Stimulated activated naive CD4-positive, alpha-beta T cell treated with Interleukin-2 at 50 U/mL for 16 hours (primary cell): ENCODE results near the gene TIE1.

Source experiments
- DNase-seq: peaks from one replicate; lab custom pipeline; 2025; lab: John Stamatoyannopoulos, UW

The TIE1 gene

DNA sequence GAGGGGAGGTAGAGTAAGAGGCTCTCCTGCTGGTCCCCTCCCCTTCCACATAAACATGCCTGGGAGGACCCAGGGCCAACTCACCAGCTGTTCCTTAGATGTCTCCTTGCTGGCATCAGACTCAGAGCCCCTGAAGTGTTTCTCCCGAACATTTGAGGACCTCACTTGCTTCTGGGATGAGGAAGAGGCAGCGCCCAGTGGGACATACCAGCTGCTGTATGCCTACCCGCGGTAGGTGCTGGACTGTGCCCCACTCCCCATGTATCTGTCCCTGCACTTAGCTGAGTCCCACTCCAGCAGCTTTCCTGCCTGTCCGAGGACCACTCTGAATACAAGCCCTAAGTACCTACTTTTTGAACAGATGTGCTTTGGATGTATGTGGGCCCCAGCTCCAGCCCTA, 37.2 kb downstream of the TIE1 start:
- no peak for DNase-seq

DNA sequence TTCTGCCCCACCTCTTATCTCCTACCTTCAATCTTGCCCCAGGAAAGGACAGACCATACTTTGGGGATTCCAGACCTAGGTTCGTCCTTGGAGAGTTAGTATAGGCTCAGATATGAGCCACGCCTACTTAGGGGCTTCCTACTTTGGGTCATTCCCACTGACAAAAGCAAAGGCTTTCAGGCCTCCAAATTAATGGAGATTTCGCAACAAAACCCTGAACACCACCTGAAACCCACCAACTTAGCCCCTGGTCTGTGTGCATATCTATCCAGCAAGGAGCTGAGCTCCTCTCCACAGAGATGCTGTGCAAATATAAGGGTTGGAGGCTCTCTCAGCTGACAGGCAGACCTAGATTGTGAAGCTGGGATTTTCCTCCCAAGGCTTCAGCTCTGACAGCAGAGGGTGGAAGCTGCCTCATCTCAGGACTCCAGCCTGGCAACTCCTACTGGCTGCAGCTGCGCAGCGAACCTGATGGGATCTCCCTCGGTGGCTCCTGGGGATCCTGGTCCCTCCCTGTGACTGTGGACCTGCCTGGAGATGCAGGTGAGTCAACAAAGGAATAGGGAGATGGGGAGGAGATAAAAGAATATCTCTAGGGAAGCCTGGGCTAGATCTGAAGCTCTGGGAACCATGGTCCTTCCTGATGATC, 38.9 kb downstream of the TIE1 start:
- no peak for DNase-seq

DNA sequence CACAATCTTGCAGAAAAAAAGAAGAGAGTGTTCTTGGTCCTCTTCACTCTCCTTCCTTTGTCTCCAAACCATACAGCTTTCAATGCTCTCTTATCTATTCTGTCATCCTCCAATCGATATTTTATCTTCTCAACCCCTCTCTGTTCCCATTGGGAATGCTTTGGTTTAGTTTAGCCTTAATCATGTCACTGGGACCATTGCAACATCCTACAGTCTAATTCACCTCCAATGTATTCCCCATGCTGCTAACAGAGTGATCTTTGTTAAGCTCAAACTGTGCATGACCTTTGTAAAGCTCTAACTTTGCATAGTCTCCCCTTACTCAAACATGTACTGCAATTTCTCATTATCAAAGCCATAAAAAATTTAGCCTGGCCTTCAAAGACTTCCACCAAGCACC, 39.8 kb downstream of the TIE1 start:
- DNase-seq = no peak

DNA sequence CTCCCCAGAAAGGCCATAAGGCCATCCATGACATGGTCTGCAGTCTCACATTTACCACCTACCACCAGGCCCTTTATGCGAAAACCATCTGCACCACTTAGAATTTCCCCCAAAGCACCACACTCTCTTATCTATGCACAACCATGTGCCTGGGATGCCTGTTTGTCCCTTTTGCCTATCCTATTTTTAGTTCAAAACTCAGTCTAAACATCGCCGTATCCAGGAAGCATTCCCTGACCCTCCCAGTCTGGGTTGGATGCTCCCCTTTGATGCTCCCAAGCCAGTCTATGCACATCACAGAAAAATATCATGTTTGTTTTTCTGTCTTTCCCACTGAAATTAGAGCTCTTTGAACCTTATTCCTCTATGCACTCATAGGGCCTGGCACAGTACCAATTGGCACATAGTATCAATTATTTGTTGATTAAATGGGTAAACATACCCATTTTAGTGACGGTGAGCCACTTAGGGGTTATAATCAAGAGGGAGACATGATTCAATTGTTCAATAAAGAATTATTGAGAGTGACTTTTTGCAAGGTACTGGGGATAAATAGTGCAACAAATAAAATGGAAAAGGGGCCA, 43.6 kb downstream of the TIE1 start:
- no peak for DNase-seq

DNA sequence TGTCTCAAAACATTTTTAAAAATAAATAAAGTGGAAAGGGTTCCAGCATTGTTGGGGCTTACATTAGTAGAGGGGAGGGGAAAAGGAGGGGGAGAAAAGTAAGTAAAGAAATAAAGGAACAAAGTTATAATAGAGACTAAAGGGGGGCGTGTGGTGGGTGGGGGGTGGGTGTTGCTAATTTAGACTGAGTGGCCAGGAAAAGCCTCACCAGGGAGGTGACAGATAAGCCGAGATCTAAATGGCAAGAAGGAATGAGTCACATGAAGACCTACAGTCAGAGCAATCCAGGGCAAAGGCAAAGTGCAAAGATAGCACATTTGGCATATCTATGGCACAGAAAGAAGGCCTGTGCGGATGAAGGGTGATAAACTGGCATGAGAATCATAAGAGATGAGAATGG, 44.3 kb downstream of the TIE1 start:
- no peak for DNase-seq

DNA sequence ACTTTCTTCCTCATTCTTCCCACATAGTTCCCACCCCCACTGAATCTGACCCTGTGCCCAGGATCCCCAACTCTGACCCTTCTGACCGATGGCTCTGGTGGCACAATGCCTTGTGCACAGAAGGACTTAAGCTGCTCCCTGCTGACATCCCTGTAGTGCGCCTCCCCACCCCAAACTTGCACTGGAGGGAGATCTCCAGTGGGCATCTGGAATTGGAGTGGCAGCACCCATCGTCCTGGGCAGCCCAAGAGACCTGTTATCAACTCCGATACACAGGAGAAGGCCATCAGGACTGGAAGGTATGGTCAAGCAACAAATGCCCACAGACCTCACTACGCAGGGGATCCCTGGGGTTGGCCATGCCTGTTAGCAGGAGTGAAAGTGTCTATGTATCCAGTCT, 45.9 kb downstream of the TIE1 start:
- no peak for DNase-seq

DNA sequence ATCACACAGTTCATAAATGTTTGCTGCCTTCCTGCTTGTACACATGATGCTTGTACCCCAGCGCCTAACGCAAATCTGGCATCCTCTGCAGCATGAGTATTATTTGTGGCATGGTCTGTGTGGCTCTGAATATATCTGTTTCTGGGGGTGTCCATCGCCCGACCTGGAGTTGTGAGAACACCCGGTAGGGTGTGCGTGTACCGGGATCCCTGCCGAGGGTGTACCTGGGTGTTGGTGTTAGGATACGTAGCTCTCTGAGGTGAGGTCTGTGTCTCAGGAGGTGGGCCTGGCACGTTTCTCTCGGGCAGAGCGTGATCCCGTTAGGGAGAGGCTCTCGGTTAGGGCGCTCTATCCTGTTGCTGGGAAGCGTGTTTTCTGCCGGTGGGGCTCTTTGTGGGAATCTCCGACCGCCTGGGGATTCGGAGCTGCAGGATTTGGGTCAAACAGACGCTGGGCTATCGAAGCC, 47.6 kb downstream of the TIE1 start:
- no peak for DNase-seq

DNA sequence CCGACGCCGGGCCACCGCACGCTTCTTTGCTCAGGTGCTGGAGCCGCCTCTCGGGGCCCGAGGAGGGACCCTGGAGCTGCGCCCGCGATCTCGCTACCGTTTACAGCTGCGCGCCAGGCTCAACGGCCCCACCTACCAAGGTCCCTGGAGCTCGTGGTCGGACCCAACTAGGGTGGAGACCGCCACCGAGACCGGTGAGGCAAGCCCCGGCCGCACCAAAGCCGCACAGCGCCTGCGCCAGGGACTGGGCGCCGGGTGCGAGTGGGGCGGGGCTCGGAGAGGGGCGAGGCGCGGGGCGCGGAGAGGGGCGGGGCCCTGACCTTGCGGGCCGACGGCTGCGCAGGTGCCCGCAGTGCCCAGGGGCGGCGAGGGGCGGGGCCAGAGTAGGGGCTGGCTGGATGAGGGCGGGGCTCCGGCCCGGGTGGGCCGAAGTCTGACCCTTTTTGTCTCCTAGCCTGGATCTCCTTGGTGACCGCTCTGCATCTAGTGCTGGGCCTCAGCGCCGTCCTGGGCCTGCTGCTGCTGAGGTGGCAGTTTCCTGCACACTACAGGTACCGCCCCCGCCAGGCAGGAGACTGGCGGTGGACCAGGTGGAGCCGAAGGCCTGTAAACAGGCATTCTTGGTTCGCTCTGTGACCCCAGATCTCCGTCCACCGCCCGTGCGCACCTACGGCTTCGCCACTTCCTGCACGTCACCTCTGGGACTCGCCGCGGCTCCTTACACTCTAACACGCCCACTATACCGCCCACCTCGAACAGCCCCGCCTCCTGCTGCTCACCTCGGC, 48.2 kb downstream of the TIE1 start:
- DNase-seq = peak; percentile 36

DNA sequence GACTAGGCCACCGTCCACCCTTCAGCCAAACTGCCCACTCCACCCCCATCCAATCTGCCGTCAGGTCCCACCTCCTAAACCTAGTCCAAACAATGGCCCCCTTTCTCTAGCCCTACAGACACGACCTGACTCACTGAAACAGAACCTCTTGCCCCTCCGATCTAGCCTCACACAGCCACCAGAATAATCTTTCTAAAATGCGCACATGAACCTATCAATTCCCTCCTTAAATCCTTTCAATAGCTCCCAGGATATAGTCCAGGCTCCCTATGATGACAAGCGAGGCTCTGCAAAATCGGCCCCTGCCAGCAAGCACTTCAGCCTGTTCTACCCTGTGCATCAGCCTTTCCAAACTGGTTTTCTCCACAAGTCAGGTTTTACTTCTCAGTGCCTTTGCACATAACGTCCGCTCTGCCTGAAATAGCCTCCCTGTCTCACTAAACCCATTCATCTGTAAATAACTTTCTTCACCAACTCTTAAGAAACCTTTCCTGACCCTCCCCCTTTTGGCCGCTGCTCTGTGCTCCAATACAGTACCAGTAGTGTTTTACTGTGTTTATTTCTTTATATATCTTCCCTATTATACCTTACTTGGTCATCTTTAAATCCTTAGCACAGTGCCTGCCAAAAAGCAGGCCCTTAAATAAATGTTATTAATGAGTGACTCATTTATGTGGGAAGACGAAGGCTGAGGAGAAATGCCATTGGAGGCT, 49.0 kb downstream of the TIE1 start:
- DNase-seq = no peak

DNA sequence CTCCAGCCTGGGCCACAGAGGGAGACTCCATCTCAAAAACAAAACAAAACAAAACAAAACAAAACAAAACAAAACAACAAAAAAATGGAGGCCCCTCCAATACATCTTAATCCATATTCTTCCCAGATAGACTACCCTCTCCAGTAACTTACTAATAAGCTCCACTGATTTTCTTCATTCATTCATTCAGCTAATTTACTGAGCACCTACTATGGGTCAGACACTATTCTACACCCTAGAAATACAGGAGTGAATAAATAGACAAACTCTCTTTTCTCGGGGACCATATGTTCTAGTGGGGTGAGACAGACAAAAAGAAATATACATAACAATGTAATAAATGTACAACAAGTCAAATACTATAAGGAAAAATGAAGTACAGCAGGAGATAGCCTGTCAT, 50.2 kb downstream of the TIE1 start:
- DNase-seq = no peak

DNA sequence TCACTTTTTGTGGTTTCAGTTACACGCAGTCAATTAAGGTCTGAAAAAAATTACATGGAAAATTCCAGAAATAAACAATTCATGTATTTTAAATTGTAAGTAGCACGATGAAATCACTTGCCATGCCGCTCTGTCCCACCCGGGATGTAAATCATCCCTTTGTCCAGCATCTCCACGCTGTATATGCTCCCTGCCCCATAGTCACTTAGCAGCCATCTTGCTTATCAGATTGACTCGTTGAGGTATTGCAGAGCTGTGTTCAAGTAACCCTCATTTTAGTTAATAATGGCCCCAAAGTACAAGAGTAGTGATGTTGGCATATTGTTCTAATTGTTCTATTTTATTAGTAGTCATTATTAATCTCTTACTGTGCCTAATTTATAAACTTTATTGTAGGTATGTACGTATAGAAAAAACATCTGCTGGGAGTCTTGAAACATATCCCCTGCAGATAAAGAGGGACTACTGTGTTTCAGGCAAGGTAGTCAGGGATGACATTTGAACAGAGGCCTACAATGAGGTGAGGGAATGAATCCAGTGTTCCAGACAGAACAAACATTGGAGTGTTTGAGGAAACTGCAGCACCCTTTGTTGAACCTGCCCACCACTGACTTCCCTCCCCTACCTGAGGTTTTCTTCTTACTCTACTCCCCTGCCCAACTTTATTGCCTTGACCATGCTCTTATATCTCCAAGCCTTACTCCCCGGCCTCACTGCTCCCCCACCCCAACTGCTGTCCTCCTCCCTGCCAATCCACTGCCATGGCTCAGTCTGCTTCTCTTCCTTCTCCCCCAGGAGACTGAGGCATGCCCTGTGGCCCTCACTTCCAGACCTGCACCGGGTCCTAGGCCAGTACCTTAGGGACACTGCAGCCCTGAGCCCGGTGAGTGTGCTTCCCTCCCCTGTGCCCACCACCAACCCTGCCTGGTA, 50.9 kb downstream of the TIE1 start:
- DNase-seq = no peak

DNA sequence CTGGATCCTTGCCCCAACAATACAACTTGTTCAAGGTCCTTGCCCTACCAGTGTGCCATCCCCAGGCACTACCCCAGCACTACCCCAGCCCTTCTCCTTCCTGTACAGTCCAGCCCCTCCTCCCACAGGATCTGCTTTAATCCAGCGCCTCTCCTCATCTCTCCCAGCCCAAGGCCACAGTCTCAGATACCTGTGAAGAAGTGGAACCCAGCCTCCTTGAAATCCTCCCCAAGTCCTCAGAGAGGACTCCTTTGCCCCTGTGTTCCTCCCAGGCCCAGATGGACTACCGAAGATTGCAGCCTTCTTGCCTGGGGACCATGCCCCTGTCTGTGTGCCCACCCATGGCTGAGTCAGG, 51.5 kb downstream of the TIE1 start:
- no peak for DNase-seq

DNA sequence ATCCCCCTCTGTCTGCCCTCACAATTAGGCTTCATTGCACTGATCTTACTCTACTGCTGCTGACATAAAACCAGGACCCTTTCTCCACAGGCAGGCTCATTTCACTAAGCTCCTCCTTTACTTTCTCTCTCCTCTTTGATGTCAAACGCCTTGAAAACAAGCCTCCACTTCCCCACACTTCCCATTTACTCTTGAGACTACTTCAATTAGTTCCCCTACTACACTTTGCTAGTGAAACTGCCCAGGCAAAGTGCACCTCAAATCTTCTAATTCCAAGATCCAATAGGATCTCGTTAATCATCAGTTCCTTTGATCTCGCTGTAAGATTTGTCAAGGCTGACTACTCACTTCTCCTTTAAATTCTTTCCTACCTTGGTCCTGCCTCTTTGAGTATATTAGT, 52.1 kb downstream of the TIE1 start:
- no peak for DNase-seq

DNA sequence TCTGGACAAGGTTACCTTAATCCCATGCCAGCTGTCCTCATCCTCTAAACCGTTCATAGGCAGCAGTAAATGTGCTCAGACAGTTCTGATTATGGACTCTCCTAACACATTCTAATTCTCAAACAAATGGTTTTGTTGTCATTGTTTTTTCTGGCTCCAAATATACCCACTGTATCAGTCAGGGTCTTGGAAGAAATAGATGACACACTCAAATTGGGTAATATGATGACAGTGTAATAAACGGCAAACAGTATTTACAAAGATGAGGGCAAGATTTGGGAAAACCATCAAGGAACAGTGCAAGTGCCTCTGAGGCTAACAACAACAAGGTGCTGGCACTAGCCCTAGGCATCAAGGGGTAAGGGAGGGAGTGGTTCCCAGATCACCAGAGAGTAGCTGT, 53.7 kb downstream of the TIE1 start:
- no peak for DNase-seq

DNA sequence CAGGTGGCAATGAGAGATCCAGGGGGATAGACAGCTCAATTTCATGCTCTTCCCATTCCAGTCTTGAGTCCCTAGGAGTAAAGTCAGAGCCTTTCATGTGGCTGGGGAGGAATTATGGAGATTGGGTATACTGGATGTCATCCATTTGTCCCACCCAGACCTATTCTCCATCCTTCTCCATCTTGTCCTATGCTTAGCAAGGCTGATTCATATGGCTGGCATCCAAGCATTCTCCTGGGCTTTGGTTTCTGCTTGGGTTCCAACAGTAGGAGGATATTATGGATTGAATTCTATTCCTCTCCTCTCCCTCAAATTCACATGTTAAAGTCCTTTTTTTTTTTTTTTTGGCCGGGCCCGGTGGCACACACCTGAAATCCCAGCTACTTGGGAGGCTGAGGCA, 54.2 kb downstream of the TIE1 start:
- no peak for DNase-seq

DNA sequence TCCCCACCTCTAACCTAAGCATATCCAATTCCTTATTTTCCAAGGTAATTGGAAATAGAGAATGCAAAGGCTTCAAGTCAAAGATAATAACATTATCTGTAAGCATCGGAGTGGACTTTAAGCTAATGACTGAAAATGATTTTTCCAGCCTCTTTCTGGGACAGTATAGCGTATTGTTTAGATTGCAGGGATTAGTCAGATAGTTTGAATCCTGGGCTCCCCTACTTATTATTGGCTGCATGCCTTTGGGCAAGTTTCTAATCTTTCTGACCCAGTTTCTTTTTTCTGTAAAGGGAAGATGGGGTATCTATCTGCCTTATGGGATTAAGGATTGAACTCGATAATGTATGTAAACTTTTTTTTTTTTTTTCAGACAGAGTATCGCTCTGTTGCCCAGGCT, 56.5 kb downstream of the TIE1 start:
- no peak for DNase-seq

DNA sequence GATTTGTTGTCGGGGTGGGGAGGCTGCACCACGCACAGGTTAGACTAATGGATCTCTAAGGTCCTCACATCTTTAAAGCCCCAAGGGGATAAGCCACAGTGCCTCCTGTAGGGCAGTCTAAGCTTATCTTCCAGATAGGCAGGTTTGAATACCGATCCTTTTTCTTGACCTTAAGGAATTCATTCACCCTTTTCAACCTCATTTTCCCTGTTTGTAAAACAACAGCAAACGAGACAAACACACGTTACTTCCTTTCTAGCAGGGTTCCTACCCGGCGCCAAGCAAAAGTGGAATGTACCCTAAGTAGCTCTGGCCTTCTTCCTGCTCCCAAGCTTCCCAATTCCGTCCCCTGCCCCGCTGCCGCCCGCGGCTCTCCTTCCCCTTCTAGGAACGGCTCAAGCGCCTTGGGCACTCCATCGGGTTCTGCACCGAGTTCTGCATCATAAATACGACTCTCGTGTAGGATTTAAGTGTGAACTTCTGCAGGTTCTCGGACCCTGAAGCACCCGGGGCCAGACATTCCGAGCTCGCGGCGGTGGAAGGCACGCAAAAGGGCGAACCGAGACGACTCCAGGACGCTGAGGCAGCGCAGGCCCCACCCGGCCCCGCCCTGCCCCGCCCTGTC, 57.5 kb downstream of the TIE1 start:
- DNase-seq = no peak

DNA sequence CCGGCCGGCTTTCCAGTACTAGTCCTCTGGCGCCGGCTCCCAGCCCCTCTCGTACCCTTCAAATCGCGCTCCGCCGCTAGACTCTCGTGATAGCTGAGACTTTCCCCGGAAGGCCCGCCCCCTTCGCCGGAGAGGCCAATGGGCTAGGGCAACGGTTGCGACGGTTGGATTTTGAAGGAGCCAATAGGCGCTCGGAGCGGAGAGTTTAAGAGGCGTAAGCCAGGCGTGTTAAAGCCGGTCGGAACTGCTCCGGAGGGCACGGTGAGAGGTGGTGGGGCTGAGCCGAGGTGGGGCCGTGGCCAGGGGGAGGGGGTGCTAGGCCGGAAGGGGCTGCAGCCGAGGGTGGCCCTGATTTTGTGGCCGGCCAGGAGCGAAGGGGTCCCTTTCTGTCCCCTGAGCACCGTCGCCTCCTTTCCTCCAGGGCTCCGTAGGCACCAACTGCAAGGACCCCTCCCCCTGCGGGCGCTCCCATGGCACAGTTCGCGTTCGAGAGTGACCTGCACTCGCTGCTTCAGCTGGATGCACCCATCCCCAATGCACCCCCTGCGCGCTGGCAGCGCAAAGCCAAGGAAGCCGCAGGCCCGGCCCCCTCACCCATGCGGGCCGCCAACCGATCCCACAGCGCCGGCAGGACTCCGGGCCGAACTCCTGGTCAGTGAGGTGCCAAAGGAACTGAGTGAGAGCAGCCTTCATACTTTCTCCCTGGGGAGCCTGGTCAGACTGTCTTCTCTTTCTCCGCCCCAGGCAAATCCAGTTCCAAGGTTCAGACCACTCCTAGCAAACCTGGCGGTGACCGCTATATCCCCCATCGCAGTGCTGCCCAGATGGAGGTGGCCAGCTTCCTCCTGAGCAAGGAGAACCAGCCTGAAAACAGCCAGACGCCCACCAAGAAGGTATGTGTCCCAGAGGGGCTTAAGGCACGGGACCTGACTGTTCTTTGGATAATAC, 58.2 kb downstream of the TIE1 start, which contains the start of gene CDC20:
CDC20 (plus strand) TSS at position 236 of the 948 bp plus-strand sequence; CDS start at position 471, 235 bp downstream.
- peak; percentile 98 for DNase-seq

DNA sequence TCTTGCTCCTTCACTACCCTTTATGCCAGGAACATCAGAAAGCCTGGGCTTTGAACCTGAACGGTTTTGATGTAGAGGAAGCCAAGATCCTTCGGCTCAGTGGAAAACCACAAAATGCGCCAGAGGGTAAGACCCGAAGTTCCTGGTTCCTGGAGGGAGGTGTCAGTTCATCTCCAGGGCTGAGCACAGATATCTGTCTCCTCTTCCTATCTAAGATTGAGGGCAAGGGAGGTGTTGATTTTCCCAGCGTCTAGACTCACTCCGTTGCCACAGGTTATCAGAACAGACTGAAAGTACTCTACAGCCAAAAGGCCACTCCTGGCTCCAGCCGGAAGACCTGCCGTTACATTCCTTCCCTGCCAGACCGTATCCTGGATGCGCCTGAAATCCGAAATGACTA, 58.9 kb downstream of the TIE1 start:
- DNase-seq = no peak

DNA sequence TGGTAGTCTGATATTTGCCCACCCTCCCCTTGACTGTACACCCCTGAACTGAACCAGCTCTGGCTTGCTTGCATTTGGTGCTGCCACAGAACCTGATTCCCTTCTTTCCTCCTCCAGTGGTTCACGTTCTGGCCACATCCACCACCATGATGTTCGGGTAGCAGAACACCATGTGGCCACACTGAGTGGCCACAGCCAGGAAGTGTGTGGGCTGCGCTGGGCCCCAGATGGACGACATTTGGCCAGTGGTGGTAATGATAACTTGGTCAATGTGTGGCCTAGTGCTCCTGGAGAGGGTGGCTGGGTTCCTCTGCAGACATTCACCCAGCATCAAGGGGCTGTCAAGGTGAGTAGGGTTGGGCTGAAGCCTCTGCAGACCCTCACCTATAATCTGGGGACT, 59.8 kb downstream of the TIE1 start:
- DNase-seq = no peak
